ENCODE measurements around the gene LINGO1.

GRCh38 chr15:77621847-77622208, 10.9 kb downstream of the LINGO1 start:
- TF ChIP-seq POLR2A (IDR thresholded peaks at IDR 0.05) = no peak
- TF ChIP-seq, protein P1, sequence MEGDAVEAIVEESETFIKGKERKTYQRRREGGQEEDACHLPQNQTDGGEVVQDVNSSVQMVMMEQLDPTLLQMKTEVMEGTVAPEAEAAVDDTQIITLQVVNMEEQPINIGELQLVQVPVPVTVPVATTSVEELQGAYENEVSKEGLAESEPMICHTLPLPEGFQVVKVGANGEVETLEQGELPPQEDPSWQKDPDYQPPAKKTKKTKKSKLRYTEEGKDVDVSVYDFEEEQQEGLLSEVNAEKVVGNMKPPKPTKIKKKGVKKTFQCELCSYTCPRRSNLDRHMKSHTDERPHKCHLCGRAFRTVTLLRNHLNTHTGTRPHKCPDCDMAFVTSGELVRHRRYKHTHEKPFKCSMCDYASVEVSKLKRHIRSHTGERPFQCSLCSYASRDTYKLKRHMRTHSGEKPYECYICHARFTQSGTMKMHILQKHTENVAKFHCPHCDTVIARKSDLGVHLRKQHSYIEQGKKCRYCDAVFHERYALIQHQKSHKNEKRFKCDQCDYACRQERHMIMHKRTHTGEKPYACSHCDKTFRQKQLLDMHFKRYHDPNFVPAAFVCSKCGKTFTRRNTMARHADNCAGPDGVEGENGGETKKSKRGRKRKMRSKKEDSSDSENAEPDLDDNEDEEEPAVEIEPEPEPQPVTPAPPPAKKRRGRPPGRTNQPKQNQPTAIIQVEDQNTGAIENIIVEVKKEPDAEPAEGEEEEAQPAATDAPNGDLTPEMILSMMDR (IDR thresholded peaks at IDR 0.05) = no peak
